Skeletal muscle satellite cell (primary cell): ENCODE data around the gene PPID.

Experiments
- H3K27me3 ChIP-seq: 2 replicates; pipeline ENCODE4 v1.7.0; 2013; ENCODE audit warnings: low read length; ENCODE audit not compliant: control insufficient read depth, insufficient read depth
- H3K36me3 ChIP-seq: 2 replicates; pipeline ENCODE4 v1.7.0; 2013; ENCODE audit warnings: mild to moderate bottlenecking, control low read depth, low read length; ENCODE audit not compliant: insufficient read depth
- H3K4me1 ChIP-seq: 2 replicates; pipeline ENCODE4 v1.7.0; 2013; ENCODE audit warnings: low read length; ENCODE audit not compliant: control insufficient read depth, insufficient read depth
- H3K4me2 ChIP-seq: 2 replicates; pipeline ENCODE4 v1.7.0; 2013; ENCODE audit warnings: mild to moderate bottlenecking, low read length
- H3K4me3 ChIP-seq: 2 replicates; pipeline ENCODE4 v1.7.0; 2013; ENCODE audit warnings: low read length
- H3K9ac ChIP-seq: 2 replicates; pipeline ENCODE4 v1.7.0; 2013; ENCODE audit warnings: mild to moderate bottlenecking, low read depth, low read length, moderate library complexity
- H3K9me3 ChIP-seq: replicated peaks from 2 replicates; pipeline ENCODE4 v1.7.0; 2013; ENCODE audit warnings: mild to moderate bottlenecking, control low read depth, low read length

The PPID gene

DNA sequence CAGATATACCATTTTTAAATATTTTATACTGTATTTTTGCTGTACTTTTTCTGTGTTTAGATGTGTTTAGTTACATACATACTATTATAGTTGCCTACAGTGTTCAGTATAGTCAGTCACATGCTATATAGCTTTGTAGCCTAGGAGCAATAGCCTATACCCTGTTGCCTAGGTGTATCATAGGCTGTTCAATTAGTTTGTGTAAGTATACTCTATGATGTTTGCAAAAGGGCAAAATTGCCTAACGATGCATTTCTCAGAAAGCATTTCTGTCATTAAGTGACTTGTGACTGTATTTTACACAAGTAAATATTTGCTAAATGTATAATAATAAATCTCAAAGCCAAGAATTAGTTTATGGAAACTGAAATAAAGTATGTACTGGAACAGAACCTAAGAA lies 41.6 kb downstream of the PPID start:
- no peaks in the 10 kb centered on the region for H3K27me3 ChIP-seq
- no peaks in the 10 kb centered on the region for H3K4me1 ChIP-seq
- peaks cover 12% of the 10 kb centered on the region for H3K36me3 ChIP-seq
- H3K9me3 ChIP-seq = no peaks in the 10 kb centered on the region
- H3K4me2 ChIP-seq = no peak overlapping the region
- H3K9ac ChIP-seq = no peak overlapping the region
- H3K4me3 ChIP-seq = no peak overlapping the region

DNA sequence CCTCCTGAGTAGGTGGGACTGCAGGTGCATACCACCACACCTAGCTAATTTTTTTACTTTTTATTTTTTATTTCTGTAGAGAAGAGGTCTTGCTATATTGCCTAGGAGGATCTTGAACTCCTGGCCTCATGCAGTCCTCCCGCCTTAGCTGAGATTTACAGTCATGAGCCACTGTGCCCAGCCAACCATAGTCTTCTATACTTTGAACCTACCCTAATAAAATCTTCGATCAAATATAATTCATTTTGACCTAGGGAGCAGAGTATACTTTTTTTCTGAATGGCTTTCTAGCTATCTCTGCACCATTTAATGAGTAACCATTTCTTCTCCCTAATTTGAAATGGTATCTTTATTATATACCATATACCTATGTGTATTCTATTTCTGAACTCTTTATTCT lies 44.4 kb downstream of the PPID start:
- H3K4me2 ChIP-seq = no peak overlapping the region

DNA sequence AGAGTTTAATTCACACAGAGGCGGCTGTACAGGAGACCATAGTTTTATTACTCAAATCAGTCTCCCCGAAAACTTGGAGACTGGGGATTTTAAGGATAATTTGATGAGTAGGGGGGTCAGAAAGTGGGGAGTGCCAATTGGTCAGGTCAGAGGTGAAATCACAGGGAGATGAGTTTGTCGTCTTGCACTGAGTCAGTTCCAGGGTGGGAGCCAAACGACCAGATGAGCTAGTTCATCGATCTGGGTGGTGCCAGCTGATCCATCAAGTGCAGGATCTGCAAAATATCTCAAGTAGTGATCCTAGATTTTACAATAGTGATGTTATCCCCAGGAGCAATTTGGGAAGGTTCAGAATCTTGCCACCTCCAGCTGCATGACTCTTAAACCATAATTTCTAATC lies 47.1 kb downstream of the PPID start:
- Histone ChIP-seq H3K4me3 (no peak overlapping the region), H3K9ac (no peak overlapping the region), H3K9me3 (no peaks in the 10 kb centered on the region), H3K27me3 (no peaks in the 10 kb centered on the region), H3K4me2 (no peak overlapping the region), H3K36me3 (no peaks in the 10 kb centered on the region), H3K4me1 (no peaks in the 10 kb centered on the region)

More for the DNA sequence above, 44.4 kb downstream of the PPID start:
- no peak overlapping the region for H3K4me3 ChIP-seq
- H3K27me3 ChIP-seq = no peaks in the 10 kb centered on the region
- no peaks in the 10 kb centered on the region for H3K4me1 ChIP-seq
- H3K9me3 ChIP-seq = no peaks in the 10 kb centered on the region
- H3K9ac ChIP-seq = no peak overlapping the region
- no peaks in the 10 kb centered on the region for H3K36me3 ChIP-seq

DNA sequence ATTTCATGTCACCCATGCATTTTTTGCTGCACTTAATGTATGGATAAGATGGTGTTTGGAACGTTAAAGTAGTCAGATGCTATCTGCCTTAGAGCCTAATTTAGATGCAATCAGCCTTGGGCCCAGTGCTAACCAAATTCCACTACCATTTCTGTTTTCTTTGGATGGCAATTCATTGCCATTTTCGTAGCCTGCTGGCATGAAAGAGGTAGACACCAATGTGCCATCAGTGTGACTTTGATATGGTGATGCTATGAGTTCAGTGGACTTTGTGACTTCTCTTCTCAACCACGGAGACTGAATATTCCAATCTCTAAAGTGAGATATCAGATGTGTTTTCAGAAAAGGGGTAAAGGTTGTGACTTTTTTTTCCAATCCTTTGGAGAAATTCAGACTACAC lies 49.6 kb downstream of the PPID start:
- no peaks in the 10 kb centered on the region for H3K27me3 ChIP-seq

DNA sequence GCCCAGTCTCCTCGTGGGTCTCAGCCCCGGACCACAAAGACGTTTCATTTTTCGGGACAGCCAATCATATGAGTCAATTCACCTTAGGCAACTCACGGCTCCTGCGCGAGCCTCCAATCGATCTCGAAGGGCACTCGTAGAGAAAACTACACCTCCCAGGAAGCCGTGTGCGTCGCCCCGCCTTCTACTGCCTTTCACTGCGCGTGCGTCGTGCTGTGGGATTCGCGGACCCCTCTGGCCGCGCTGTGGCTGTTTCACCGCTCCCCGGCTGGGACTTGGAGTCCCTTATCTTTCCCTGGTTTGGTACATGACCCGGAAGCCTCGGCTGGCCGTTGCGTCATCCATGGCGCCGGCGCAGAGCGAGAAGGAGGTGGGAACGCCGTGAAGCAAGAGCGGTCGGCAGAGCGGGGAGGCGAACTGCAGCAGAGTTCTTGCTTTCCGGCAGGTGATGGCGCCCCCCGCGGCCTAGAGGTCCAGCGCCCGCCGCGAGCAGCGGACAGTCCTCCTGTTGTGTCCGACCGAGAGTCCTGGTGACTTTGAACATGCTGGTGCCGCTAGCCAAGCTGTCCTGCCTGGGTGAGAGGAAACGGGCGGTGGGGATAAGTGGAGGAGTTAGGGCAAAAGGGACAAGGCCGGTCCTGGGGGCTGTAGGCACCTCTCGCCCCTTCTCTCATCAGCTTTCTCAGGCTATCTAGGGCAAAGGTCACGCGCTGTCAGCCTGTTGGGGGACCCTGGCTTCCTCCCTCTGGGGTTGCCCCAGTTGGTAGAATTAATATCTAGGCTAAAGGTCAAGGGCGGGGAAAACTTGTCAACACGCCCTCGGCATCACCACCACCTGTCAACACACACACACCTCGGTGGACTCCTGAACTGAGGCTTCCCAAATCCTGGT lies 51.0 kb downstream of the PPID start, which contains the start of gene ETFDH:
ETFDH (plus strand) TSS at position 382 of the 892 bp plus-strand sequence; CDS start at position 543, 161 bp downstream.
- Histone ChIP-seq H3K4me2 (peak within 1 kb of the TSS; percentile 88), H3K9ac (peak within 1 kb of the TSS; percentile 88), H3K36me3 (no peaks in the 10 kb centered on the region), H3K9me3 (no peaks in the 10 kb centered on the region), H3K4me3 (peak within 1 kb of the TSS; percentile 92), H3K4me1 (peaks cover 4% of the 10 kb centered on the region), H3K27me3 (no peaks in the 10 kb centered on the region)

More for the DNA sequence above, 49.6 kb downstream of the PPID start:
- Histone ChIP-seq H3K4me2 (no peak overlapping the region), H3K4me1 (peaks cover 4% of the 10 kb centered on the region), H3K4me3 (no peak overlapping the region), H3K9ac (no peak overlapping the region), H3K9me3 (no peaks in the 10 kb centered on the region), H3K36me3 (no peaks in the 10 kb centered on the region)

DNA sequence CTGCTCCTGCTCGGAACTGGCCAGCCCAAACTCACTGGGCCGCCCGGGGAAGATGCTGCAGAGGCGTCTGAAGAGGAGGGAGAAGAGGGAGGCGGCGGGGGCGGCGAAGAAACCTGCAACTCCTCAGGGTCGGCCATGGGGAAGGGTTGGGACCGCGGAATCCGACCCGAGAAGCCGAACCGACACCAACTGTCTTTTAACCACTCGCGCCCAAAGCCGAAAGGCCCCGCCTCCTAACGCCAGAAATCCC lies 51.6 kb downstream of the PPID start, which contains the start of gene C4orf46:
C4orf46 (minus strand) TSS at position 223 of the 250 bp plus-strand sequence; CDS start at position 137, 86 bp downstream.
- Histone ChIP-seq H3K4me3 (peak within 1 kb of the TSS; percentile 92), H3K27me3 (no peaks in the 10 kb centered on the region), H3K9me3 (no peaks in the 10 kb centered on the region), H3K4me1 (peaks cover 4% of the 10 kb centered on the region), H3K36me3 (no peaks in the 10 kb centered on the region), H3K4me2 (peak within 1 kb of the TSS; percentile 88), H3K9ac (peak within 1 kb of the TSS; percentile 88)

DNA sequence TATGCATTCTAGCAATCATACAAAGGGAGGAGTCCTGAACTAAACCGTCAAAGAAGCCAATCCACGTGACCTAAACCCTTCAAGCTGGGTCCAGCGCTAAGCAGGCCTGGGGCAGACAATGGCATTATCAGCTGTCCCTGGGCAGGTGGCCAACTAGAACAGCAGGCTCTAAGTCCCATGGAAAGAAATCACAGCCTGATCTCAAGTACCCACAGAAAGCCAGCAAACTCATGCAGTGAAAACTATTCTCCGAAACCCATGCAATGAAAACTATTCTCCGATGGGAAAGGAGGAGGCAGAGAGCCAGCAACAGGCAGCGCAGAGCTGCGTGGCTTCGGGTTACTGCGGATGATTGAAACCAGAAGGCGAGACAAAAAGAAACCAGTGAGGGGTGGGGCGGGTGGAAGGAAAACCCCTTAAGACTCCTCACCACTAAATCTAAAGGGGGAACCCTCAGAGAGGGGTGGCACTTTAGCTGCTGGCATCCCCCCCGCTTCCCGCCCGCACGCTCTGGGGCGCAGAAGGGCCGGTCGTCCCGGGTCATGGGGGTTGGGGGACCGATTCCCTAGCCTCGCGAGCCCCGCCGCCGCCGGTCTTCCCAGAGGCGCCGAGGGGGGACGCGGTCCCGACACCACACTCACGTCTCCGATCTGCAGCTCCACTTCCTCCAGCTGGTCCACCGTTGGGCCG lies 52.1 kb downstream of the PPID start:
- peak overlapping the region; percentile 88 for H3K4me2 ChIP-seq
- no peaks in the 10 kb centered on the region for H3K9me3 ChIP-seq
- no peaks in the 10 kb centered on the region for H3K36me3 ChIP-seq
- peak overlapping the region; percentile 88 for H3K9ac ChIP-seq
- peaks cover 4% of the 10 kb centered on the region for H3K4me1 ChIP-seq
- H3K27me3 ChIP-seq = no peaks in the 10 kb centered on the region
- H3K4me3 ChIP-seq = peak overlapping the region; percentile 92

DNA sequence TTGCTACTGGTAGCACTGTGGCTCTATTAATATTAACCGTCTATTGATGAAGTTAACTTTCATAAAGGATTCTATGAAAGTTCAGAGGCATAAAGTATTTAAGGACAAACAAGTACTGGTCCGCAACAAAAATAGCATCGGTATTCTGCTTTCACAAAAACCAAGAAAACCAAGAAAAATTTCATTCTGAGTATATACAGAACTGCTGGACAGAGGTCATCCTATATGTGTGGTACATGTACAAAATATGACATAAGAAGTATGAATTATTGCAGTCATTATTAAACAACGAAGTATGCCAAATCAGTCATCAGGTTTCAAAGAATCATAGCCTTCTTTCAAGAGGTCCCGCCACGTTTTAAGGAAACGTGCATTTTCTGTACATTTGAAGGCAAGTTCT lies 53.9 kb downstream of the PPID start:
- H3K9me3 ChIP-seq = no peaks in the 10 kb centered on the region
- H3K36me3 ChIP-seq = no peaks in the 10 kb centered on the region
- no peaks in the 10 kb centered on the region for H3K27me3 ChIP-seq
- H3K4me2 ChIP-seq = no peak overlapping the region
- no peak overlapping the region for H3K4me3 ChIP-seq
- H3K4me1 ChIP-seq = peaks cover 4% of the 10 kb centered on the region
- no peak overlapping the region for H3K9ac ChIP-seq

DNA sequence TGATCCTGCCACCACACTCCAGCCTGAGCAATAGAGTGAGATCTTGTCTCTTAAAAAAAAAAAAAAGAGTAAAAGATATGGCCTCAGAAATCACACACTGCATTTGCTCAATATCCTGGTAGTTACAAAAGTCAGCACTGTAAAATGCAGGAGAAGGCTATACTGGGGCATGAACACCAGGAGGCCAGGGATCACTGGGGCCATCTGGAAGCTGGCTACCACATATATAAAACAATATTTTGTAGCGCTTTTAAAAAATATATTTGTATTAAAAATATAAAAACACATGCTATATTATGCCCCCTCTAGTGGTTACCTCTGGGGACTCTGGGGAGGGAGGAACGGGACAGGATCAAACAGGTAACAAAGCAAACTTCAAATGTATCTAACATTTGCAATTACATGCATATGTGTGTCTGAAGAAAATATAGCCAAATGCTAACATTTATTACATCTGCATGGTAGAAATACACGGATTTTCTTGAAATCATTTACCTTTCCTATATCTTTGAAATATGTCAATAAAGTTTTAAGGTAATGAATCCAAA lies 55.5 kb downstream of the PPID start:
- no peaks in the 10 kb centered on the region for H3K9me3 ChIP-seq
- peaks cover 4% of the 10 kb centered on the region for H3K4me1 ChIP-seq
- H3K27me3 ChIP-seq = no peaks in the 10 kb centered on the region
- no peak overlapping the region for H3K4me3 ChIP-seq
- H3K4me2 ChIP-seq = no peak overlapping the region
- no peak overlapping the region for H3K9ac ChIP-seq
- no peaks in the 10 kb centered on the region for H3K36me3 ChIP-seq

DNA sequence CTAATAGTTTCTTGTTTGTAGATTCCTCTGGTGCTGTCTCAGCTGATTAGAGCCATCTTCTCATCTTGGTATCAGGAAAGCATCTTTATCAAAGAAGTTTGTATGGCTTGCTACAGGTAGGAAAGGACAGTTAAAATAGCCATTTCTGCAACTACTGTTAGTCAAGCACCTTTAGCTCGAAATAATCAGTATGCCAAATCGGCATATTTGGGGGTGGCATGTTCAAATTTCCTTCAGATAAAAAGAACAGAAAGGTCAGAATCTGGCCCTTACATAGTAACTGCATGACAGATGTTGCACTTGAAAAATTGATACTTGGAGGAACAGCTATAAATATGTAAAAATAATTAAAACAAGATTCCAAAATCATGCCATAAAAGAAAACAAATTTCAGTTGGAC lies 56.3 kb downstream of the PPID start:
- Histone ChIP-seq H3K9me3 (no peaks in the 10 kb centered on the region), H3K4me3 (no peak overlapping the region), H3K4me2 (no peak overlapping the region), H3K27me3 (no peaks in the 10 kb centered on the region), H3K36me3 (no peaks in the 10 kb centered on the region), H3K4me1 (peaks cover 4% of the 10 kb centered on the region), H3K9ac (no peak overlapping the region)

DNA sequence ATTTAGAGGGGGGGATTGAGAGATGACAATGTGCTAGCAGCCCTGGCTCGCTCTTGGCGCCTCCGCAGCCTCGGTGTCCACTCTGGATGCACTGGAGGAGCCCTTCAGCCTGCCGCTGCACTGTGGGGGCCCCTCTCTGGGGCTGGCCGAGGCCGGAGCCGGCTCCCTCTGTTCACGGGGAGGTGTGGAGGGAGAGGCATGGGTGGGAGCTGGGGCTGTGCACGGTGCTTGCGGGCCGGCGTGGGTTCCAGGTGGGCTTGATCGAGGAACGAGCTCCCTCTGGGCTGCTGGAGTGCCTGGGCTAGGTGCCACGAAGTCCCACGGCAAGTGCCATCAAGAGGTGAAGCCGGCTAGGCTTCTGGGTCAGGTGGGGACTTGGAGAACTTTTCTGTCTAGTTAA lies 58.4 kb downstream of the PPID start:
- Histone ChIP-seq H3K4me3 (no peak overlapping the region), H3K9ac (no peak overlapping the region), H3K27me3 (no peaks in the 10 kb centered on the region), H3K9me3 (no peaks in the 10 kb centered on the region), H3K4me1 (peaks cover 4% of the 10 kb centered on the region), H3K36me3 (no peaks in the 10 kb centered on the region), H3K4me2 (no peak overlapping the region)
